Common myeloid progenitor, CD34-positive (primary cell): ENCODE data around the gene CEBPB.

ENCODE experiments used
- CTCF ChIA-PET: fragments of 350-600 bp; sonication (Branson Sonifier 250); formaldehyde crosslinking; loops from one replicate; lab custom pipeline; 2021; ENCODE audit warnings: antibody characterized with exemption; lab: Charles Lee
- POLR2A ChIA-PET: fragments of 350-600 bp; sonication (Branson Sonifier 250); formaldehyde crosslinking; loops from one replicate; lab custom pipeline; 2021; ENCODE audit warnings: antibody characterized with exemption; lab: Charles Lee
- DNase-seq, 3 donors: peaks; one replicate each; pipeline versions ENCODE4 v3.0.0 to v3.0.0-alpha.2; 2013
- H3K27ac ChIP-seq, 2 experiments: 1 replicate in 1 of 2; 2 replicates in 1 of 2; pipeline ENCODE4 v1.7.0; 2013; ENCODE audit warnings: inconsistent platforms in 2 of 2, low read length in 2 of 2, mild to moderate bottlenecking in 2 of 2, low read depth in 1 of 2, moderate library complexity in 1 of 2; ENCODE audit not compliant: severe bottlenecking in 2 of 2, insufficient read depth in 1 of 2, poor library complexity in 1 of 2
- H3K27me3 ChIP-seq, 5 experiments: replicated peaks in 2 of 5; 1 replicate in 3 of 5; 2 replicates in 2 of 5; pipeline versions ENCODE4 v1.6.1 to v1.7.0; 2013; ENCODE audit warnings: low read length in 4 of 5, mild to moderate bottlenecking in 2 of 5, moderate library complexity in 2 of 5, inconsistent platforms in 1 of 5; ENCODE audit not compliant: insufficient read depth in 5 of 5, control insufficient read depth in 4 of 5
- H3K36me3 ChIP-seq, 4 experiments: 1 replicate in 2 of 4; 2 replicates in 2 of 4; pipeline versions ENCODE4 v1.6.1 to v1.7.0; 2013; ENCODE audit warnings: low read length in 3 of 4, control low read depth in 1 of 4, mild to moderate bottlenecking in 1 of 4; ENCODE audit not compliant: control insufficient read depth in 4 of 4, insufficient read depth in 4 of 4
- H3K4me1 ChIP-seq, 4 experiments: 1 replicate in 3 of 4; 2 replicates in 1 of 4; pipeline versions ENCODE4 v1.6.1 to v1.7.1; 2013; ENCODE audit warnings: low read length in 3 of 4, mild to moderate bottlenecking in 3 of 4, control low read depth in 1 of 4, inconsistent platforms in 1 of 4, moderate library complexity in 1 of 4; ENCODE audit not compliant: control insufficient read depth in 4 of 4, insufficient read depth in 4 of 4; ENCODE audit errors: control extremely low read depth in 1 of 4
- H3K4me3 ChIP-seq, 7 experiments: 1 replicate in 4 of 7; 2 replicates in 3 of 7; pipeline versions ENCODE4 v1.5.1 to v1.7.0; 2013; ENCODE audit warnings: mild to moderate bottlenecking in 7 of 7, low read length in 6 of 7, moderate library complexity in 6 of 7, inconsistent platforms in 2 of 7, low read depth in 2 of 7, control low read depth in 1 of 7; ENCODE audit not compliant: insufficient read depth in 4 of 7, control insufficient read depth in 1 of 7; ENCODE audit errors: extremely low read depth in 1 of 7
- H3K9me3 ChIP-seq, 5 experiments: 1 replicate in 4 of 5; 2 replicates in 1 of 5; pipeline versions ENCODE4 v1.6.1 to v1.7.1; 2013; ENCODE audit warnings: low read length in 4 of 5, mild to moderate bottlenecking in 2 of 5, inconsistent platforms in 1 of 5, low read depth in 1 of 5, moderate library complexity in 1 of 5; ENCODE audit not compliant: control insufficient read depth in 4 of 5, insufficient read depth in 2 of 5; ENCODE audit errors: control extremely low read depth in 1 of 5
- WGBS: methylation state at CpG from one replicate; pipeline ENCODE4 v1.1.5; 2013; ENCODE audit not compliant: insufficient coverage; 5-methylcytosine and 5-hydroxymethylcytosine counted together

The CEBPB gene

DNA sequence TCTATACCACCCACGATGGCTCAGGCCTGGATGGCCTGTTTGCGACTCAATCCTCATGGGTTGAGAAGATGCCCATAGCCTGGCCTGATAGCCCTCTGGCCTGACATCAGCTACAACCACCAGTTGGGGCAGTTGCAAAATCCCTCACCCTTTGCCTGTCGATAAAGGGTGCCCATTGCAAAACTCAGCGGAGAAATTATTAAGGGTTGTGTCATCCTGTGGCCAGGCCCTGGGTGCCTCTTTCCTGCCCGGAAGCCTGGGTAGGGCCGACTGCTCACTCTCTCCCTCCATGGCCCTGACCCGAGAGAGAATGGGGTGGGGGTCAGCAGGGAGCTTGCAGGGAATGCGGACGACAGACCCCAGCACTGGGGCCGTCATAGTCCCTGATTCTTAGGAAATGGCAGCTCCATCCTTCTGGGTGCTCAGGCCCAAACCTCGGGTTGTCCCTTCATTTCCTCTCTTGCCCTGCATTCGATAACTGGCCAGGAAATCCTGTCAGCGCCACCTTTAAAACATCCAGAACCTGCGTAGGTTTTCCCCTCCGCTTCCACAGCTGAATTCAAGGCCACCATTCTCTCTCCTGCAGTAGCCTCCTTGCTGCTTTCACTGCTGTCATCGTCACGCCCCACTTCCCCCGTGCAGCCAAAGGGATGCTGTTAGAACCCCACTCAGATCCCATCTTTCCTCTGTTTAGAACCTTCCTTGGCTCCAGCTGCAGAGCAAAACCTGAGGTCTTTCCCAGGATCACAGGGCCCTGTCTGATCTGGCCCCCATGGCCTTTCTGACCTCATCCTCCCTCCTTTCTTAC is 31.1 kb downstream of the CEBPB start:
- POLR2A ChIA-PET = no interaction called here
- peaks cover 2 to 20% (median 4%) of the 10 kb centered on the region in 4 experiments for H3K4me1 ChIP-seq
- H3K9me3 ChIP-seq = peaks cover 0 to 3% (median 0%) of the 10 kb centered on the region in 5 experiments
- H3K4me3 ChIP-seq = no peak overlapping the region
- H3K36me3 ChIP-seq = no peaks in the 10 kb centered on the region
- WGBS = 66% methylated on average over 16 of the region's 18 CpGs
- no peak overlapping the region for H3K27ac ChIP-seq
- no peaks in the 10 kb centered on the region for H3K27me3 ChIP-seq
- CTCF ChIA-PET = interaction anchor here (0.6 to 1.4 kb wide), 2 partner anchors 10 to 17 kb away, joined by 3 to 4 read pairs; no protein-coding TSS in a partner anchor
- peak in 1 of 3 donors; percentile 10 for DNase-seq

GRCh38 chr20:50222309-50223038 is 31.8 kb downstream of the CEBPB start:
- Histone ChIP-seq H3K27ac (no peak overlapping the region), H3K4me1 (peaks cover 2 to 24% (median 5%) of the 10 kb centered on the region in 4 experiments), H3K4me3 (no peak overlapping the region), H3K36me3 (no peaks in the 10 kb centered on the region), H3K9me3 (peaks cover 0 to 3% (median 0%) of the 10 kb centered on the region in 5 experiments), H3K27me3 (no peaks in the 10 kb centered on the region)
- DNase-seq = no peak
- POLR2A ChIA-PET = interaction anchor here (0.6 kb wide), 1 partner anchor 111 kb away, joined by 6 read pairs; no protein-coding TSS in a partner anchor
- 94% methylated on average over 12 of the region's 12 CpGs for WGBS
- CTCF ChIA-PET = interaction anchor here (1.4 kb wide), 1 partner anchor 9 kb away, joined by 3 read pairs; no protein-coding TSS in a partner anchor

DNA sequence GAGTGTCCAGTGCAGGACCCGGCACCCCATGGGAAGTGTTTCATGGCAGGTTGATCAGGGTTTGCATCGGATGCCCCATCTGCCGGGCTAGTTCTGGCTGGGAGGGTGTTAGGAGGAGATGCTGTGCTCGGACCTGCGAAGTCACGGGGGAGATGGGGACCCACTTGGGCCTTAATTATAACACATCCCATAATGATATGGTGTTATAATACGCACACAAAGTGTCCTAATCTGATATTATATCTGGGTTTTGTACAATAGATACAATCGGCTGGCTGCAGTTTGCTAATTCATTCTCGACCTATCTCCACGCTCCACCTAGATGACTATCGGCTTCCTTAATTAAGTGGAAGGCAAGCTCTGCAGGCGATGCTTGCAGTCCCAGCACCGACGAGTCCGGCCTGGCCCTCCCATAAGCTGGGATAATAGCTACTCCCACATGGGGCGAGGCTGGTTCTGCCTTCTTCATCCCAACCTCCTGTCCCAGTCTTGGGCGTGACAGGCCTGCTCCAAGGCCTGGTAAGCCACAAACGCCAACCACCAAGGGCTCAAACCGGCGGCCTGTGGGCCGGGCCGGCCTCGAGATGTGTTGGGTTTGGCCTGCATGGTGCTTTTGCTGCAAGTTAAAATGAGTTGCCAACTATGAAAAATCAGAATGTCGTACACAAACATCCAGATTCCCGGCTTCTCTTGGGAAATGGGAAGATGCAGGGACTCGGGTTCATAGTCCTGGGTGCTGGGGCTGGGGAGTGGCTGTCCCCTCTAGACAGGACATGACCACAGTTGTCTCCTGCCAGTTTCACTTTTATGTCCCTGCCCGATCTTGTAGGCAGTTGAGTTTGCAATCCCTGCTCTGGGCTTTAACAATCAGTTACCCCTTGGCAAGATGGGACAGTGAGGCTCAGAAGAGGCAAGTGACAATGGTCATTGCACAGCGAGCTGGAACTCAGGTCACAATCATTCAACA is 32.7 kb downstream of the CEBPB start:
- no peak overlapping the region for H3K4me3 ChIP-seq
- CTCF ChIA-PET = interaction anchor here (0.7 to 1.4 kb wide), 2 partner anchors 10 to 12 kb away, joined by 3 to 5 read pairs; no protein-coding TSS in a partner anchor
- H3K27me3 ChIP-seq = no peaks in the 10 kb centered on the region
- no peak for DNase-seq
- H3K9me3 ChIP-seq = peaks cover 0 to 3% (median 0%) of the 10 kb centered on the region in 5 experiments
- H3K4me1 ChIP-seq = peaks cover 2 to 24% (median 5%) of the 10 kb centered on the region in 4 experiments
- no peaks in the 10 kb centered on the region for H3K36me3 ChIP-seq
- no peak overlapping the region for H3K27ac ChIP-seq
- POLR2A ChIA-PET = interaction anchor here (0.6 kb wide), 1 partner anchor 110 kb away, joined by 6 read pairs; no protein-coding TSS in a partner anchor
- WGBS = 98% methylated on average over 21 of the region's 28 CpGs

- peaks cover 0 to 3% (median 0%) of the 10 kb centered on the region in 5 experiments for H3K9me3 ChIP-seq
- no peak for DNase-seq
- POLR2A ChIA-PET = no interaction called here
- H3K27ac ChIP-seq = no peak overlapping the region
- CTCF ChIA-PET = interaction anchor here (0.7 to 1.4 kb wide), 2 partner anchors 9 to 13 kb away, joined by 3 to 5 read pairs; no protein-coding TSS in a partner anchor
- no peak overlapping the region for H3K4me3 ChIP-seq
- H3K27me3 ChIP-seq = no peaks in the 10 kb centered on the region
- 90% methylated on average over 1 of the region's 1 CpG for WGBS
- H3K4me1 ChIP-seq = peaks cover 2 to 24% (median 5%) of the 10 kb centered on the region in 4 experiments
- no peaks in the 10 kb centered on the region for H3K36me3 ChIP-seq
These were observed 33.4 kb downstream of the CEBPB start for GRCh38 chr20:50224052-50224451.

DNA sequence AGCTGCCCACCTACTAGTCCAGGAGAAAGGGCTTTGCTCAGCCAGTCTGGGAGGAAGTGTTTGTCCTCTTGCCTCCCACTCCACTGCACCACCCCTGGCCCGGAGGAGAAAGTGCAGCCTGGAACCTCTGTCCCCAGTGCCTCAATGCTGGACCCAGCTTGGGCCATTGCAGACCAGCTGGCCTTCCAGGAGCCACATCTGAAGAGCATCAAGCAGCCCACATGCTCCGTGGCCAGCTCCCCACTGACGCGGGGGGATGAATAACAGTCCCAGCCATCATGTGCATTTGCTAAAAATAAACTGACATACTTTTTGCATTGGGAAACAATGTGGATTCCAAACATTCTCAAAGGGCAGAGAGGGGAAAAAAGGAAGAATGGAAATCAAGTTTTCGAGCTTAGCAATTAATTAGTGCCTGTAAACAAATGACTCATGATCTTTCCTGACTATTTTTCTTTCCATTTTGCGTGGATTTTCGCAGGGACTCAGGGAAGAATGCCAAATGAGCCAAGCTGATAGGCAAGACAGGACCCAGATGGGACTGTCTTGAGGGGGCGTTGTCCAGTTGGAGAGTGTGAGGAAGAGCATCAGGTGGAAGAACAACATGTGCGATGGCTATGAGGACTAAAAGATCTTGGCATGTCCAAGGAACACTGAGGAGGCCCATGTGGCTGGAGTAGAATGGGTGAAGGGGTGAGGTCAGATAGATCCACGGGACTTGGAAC is 34.1 kb downstream of the CEBPB start:
- Histone ChIP-seq H3K27me3 (no peaks in the 10 kb centered on the region), H3K9me3 (peaks cover 0 to 3% (median 0%) of the 10 kb centered on the region in 5 experiments), H3K36me3 (no peaks in the 10 kb centered on the region), H3K4me1 (peaks cover 2 to 24% (median 5%) of the 10 kb centered on the region in 4 experiments), H3K4me3 (no peak overlapping the region), H3K27ac (no peak overlapping the region)
- ChIA-PET CTCF (interaction anchor here (1.4 kb wide), 1 partner anchor 8 kb away, joined by 5 read pairs; no protein-coding TSS in a partner anchor), POLR2A (no interaction called here)
- no peak for DNase-seq
- WGBS = 98% methylated on average over 8 of the region's 10 CpGs
